ENCODE results near the gene PNMA6F. TPM values are rescaled to one million over a fixed set of nuclear protein-coding genes. Genes with fewer than 3 reads are reported as not detected.

PNMA6F gene
- total and polyA plus RNA-seq, 2 experiments from 2014 or later = 0.06 to 0.83 TPM

DNA sequence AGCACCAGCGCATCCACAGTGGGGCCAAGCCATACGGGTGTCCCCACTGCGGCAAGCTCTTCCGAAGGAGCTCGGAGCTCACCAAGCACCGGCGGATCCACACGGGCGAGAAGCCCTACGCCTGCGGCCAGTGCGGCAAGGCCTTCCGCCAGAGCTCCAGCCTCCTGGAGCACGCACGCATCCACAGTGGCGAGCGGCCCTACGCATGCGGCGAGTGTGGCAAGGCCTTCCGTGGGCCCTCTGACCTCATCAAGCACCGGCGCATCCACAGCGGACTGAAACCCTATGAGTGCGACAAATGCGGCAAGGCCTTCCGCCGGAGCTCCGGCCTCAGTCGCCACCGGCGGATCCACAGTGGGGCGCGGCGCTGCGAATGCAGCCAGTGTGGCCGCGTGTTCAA lies 26.0 kb upstream of the PNMA6F start:
- H3K4me1 Mint-ChIP-seq = peaks cover 8% of the 10 kb centered on the region; the same call in 2 of the 3 replicates
- Histone ChIP-seq H3K4me3 (no peak overlapping the region), H3K4me1 (ENCODE audit: insufficient read depth) (no peaks in the 10 kb centered on the region), H3K4me2 (no peak overlapping the region), H3K27me3 (ENCODE audit: insufficient read depth) (no peaks in the 10 kb centered on the region), H4K20me1 (replicated peaks; ENCODE audit: insufficient read depth) (no peaks in the 10 kb centered on the region), H3K9me2 (ENCODE audit: insufficient read depth) (no peaks in the 10 kb centered on the region), H2AFZ (no peak overlapping the region), H3K27ac (ENCODE audit: low read depth) (no peak overlapping the region), H3K79me2 (replicated peaks; ENCODE audit: insufficient read depth) (no peaks in the 10 kb centered on the region), H3K36me3 (ENCODE audit: insufficient read depth) (no peaks in the 10 kb centered on the region), H3F3A (replicated peaks; ENCODE audit: low read depth) (no peaks in the 10 kb centered on the region)
- no peak for DNase-seq (ENCODE audit: low spot score)
- H3K27ac Mint-ChIP-seq = no peak overlapping the region
- no peak for ATAC-seq
- no peaks in the 10 kb centered on the region for H3K9me3 Mint-ChIP-seq
- peaks cover 3% of the 10 kb centered on the region for H3K27me3 Mint-ChIP-seq (ENCODE audit: insufficient read depth, low read depth, poor library complexity)
- TF ChIP-seq EZH2 (IDR thresholded peaks at IDR 0.05; ENCODE audit: low read depth, unreplicated experiment) (no peak), CREB1 (CRISPR knock-in tag; IDR thresholded peaks at IDR 0.05; ENCODE audit: low read depth) (no peak), POLR2AphosphoS5 (IDR thresholded peaks at IDR 0.05; ENCODE audit: low read depth) (no peak)
- TF ChIP-seq, protein P1, sequence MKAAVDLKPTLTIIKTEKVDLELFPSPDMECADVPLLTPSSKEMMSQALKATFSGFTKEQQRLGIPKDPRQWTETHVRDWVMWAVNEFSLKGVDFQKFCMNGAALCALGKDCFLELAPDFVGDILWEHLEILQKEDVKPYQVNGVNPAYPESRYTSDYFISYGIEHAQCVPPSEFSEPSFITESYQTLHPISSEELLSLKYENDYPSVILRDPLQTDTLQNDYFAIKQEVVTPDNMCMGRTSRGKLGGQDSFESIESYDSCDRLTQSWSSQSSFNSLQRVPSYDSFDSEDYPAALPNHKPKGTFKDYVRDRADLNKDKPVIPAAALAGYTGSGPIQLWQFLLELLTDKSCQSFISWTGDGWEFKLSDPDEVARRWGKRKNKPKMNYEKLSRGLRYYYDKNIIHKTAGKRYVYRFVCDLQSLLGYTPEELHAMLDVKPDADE (IDR thresholded peaks at IDR 0.05) = no peak
- peaks cover 41% of the 10 kb centered on the region for H3K36me3 Mint-ChIP-seq (ENCODE audit: low read depth)
- no peak overlapping the region for H3K4me3 Mint-ChIP-seq

GRCh38 chrX:153343674-153344073 lies 22.1 kb upstream of the PNMA6F start:
- Histone ChIP-seq H4K20me1 (replicated peaks; ENCODE audit: insufficient read depth) (no peaks in the 10 kb centered on the region), H3K4me3 (no peak overlapping the region), H2AFZ (no peak overlapping the region), H3K9me2 (ENCODE audit: insufficient read depth) (no peaks in the 10 kb centered on the region), H3K36me3 (ENCODE audit: insufficient read depth) (no peaks in the 10 kb centered on the region), H3K27me3 (ENCODE audit: insufficient read depth) (no peaks in the 10 kb centered on the region), H3K4me1 (ENCODE audit: insufficient read depth) (no peaks in the 10 kb centered on the region), H3F3A (replicated peaks; ENCODE audit: low read depth) (no peaks in the 10 kb centered on the region), H3K4me2 (no peak overlapping the region), H3K27ac (ENCODE audit: low read depth) (no peak overlapping the region), H3K79me2 (replicated peaks; ENCODE audit: insufficient read depth) (peaks cover 10% of the 10 kb centered on the region; the same call in 1 of the 2 replicates)
- no peaks in the 10 kb centered on the region; the same call in 2 of the 3 replicates for H3K4me1 Mint-ChIP-seq
- no peak overlapping the region for H3K27ac Mint-ChIP-seq
- ATAC-seq = no peak
- peaks cover 42% of the 10 kb centered on the region for H3K36me3 Mint-ChIP-seq (ENCODE audit: low read depth)
- TF ChIP-seq POLR2AphosphoS5 (IDR thresholded peaks at IDR 0.05; ENCODE audit: low read depth) (no peak), JUNB (IDR thresholded peaks at IDR 0.05; ENCODE audit: unreplicated experiment) (no peak), NANOG (IDR thresholded peaks at IDR 0.05; ENCODE audit: borderline replicate concordance) (no peak), ZNF462 (CRISPR knock-in tag; IDR thresholded peaks at IDR 0.05) (no peak), ZNF331 (CRISPR knock-in tag; IDR thresholded peaks at IDR 0.05; ENCODE audit: low read depth) (no peak), EZH2 (IDR thresholded peaks at IDR 0.05; ENCODE audit: low read depth, unreplicated experiment) (no peak)
- TF ChIP-seq, protein P1 (IDR thresholded peaks at IDR 0.05) = no peak
- TF ChIP-seq, protein P2, sequence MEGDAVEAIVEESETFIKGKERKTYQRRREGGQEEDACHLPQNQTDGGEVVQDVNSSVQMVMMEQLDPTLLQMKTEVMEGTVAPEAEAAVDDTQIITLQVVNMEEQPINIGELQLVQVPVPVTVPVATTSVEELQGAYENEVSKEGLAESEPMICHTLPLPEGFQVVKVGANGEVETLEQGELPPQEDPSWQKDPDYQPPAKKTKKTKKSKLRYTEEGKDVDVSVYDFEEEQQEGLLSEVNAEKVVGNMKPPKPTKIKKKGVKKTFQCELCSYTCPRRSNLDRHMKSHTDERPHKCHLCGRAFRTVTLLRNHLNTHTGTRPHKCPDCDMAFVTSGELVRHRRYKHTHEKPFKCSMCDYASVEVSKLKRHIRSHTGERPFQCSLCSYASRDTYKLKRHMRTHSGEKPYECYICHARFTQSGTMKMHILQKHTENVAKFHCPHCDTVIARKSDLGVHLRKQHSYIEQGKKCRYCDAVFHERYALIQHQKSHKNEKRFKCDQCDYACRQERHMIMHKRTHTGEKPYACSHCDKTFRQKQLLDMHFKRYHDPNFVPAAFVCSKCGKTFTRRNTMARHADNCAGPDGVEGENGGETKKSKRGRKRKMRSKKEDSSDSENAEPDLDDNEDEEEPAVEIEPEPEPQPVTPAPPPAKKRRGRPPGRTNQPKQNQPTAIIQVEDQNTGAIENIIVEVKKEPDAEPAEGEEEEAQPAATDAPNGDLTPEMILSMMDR (conservative IDR thresholded peaks at IDR 0.05; ENCODE audit: low read depth in 2 of 2) = no peak
- no peak overlapping the region for H3K4me3 Mint-ChIP-seq
- no peak for DNase-seq (ENCODE audit: low spot score)
- H3K27me3 Mint-ChIP-seq (ENCODE audit: insufficient read depth, low read depth, poor library complexity) = peaks cover 3% of the 10 kb centered on the region
- H3K9me3 Mint-ChIP-seq = no peaks in the 10 kb centered on the region

Measured in GM23338 (cell line).